IMR-90 (cell line): ENCODE results near the gene DYRK1A. TPM values are rescaled to one million over a fixed set of nuclear protein-coding genes. Genes with fewer than 3 reads are reported as not detected.

ENCODE experiments used
- ATAC-seq: fragments of 200-7000 bp; cut with Tn5 transposase; 2 replicates; pipeline ENCODE4 v1.9.1; 2020; ENCODE audit warnings: low read depth, mild to moderate bottlenecking, moderate library complexity
- BruUV-seq: library from RNA; stranded (reverse); fragments of 400-500 nt; replicated peaks from 2 replicates; lab custom pipeline; 2021; lab: Mats Ljungman, UMichigan
- CTCF ChIA-PET: fragments of 300-600 bp; formaldehyde crosslinking; extraction: SDS; loops from one replicate; lab custom pipeline; 2021; ENCODE audit warnings: antibody characterized with exemption; lab: Yijun Ruan, JAX
- POLR2A ChIA-PET: fragments of 300-600 bp; sonication (Branson Sonifier 250); formaldehyde crosslinking; loops from one replicate; lab custom pipeline; 2022; ENCODE audit warnings: antibody characterized with exemption; ENCODE audit not compliant: unreplicated experiment; lab: Charles Lee
- DNase-seq: peaks from one replicate; pipeline ENCODE4 v3.0.0; 2013
- H2AFZ ChIP-seq: replicated peaks from 2 replicates; pipeline ENCODE3; 2013; ENCODE audit warnings: low read length, mild to moderate bottlenecking; ENCODE audit not compliant: poor library complexity
- H2AK5ac ChIP-seq: 2 replicates; pipeline ENCODE4 v1.6.1; 2013; ENCODE audit warnings: low read depth, low read length, inconsistent platforms
- H2AK9ac ChIP-seq: replicated peaks from 2 replicates; pipeline ENCODE3; 2013; ENCODE audit warnings: mild to moderate bottlenecking, low read depth, low read length, moderate library complexity; ENCODE audit not compliant: poor library complexity
- H2BK120ac ChIP-seq: 2 replicates; pipeline ENCODE4 v1.6.1; 2013; ENCODE audit warnings: low read depth, low read length, inconsistent platforms
- H2BK15ac ChIP-seq: 3 replicates; pipeline ENCODE4 v1.6.1; 2013; ENCODE audit warnings: low read depth, low read length, inconsistent platforms
- H2BK20ac ChIP-seq: 2 replicates; pipeline ENCODE4 v1.6.1; 2013; ENCODE audit warnings: low read depth, mild to moderate bottlenecking, inconsistent platforms, low read length, moderate library complexity
- H2BK5ac ChIP-seq: 2 replicates; pipeline ENCODE4 v1.6.1; 2013; ENCODE audit warnings: mild to moderate bottlenecking, low read depth, low read length, inconsistent platforms; ENCODE audit not compliant: poor library complexity, severe bottlenecking
- H3K14ac ChIP-seq: replicated peaks from 2 replicates; pipeline ENCODE4 v1.6.1; 2013; ENCODE audit warnings: low read depth, low read length, inconsistent platforms
- H3K18ac ChIP-seq: 2 replicates; pipeline ENCODE4 v1.6.1; 2013; ENCODE audit warnings: low read depth, low read length, control low read depth
- H3K23ac ChIP-seq: 2 replicates; pipeline ENCODE4 v1.6.1; 2013; ENCODE audit warnings: low read depth, low read length, inconsistent platforms
- H3K27ac ChIP-seq: 2 replicates; pipeline ENCODE4 v1.5.1; 2013; ENCODE audit warnings: mild to moderate bottlenecking, control low read depth, low read length; ENCODE audit not compliant: insufficient read depth
- H3K27me3 ChIP-seq: 2 replicates; pipeline ENCODE4 v1.6.1; 2013; ENCODE audit warnings: low read length; ENCODE audit not compliant: control insufficient read depth, insufficient read depth
- H3K36me3 ChIP-seq: 2 replicates; pipeline ENCODE4 v1.6.1; 2013; ENCODE audit warnings: low read length, mixed read lengths; ENCODE audit not compliant: control insufficient read depth, insufficient read depth
- H3K4ac ChIP-seq: 2 replicates; pipeline ENCODE4 v1.6.1; 2013; ENCODE audit warnings: low read depth, low read length, inconsistent platforms
- H3K4me1 ChIP-seq: 2 replicates; pipeline ENCODE4 v1.6.1; 2013; ENCODE audit warnings: low read length, mixed read lengths; ENCODE audit not compliant: control insufficient read depth, insufficient read depth
- H3K4me2 ChIP-seq: 2 replicates; pipeline ENCODE4 v1.6.1; 2013; ENCODE audit warnings: low read depth, mild to moderate bottlenecking, control low read depth, low read length, moderate library complexity
- H3K4me3 ChIP-seq: 2 replicates; pipeline ENCODE4 v1.5.1; 2013; ENCODE audit warnings: low read depth, mild to moderate bottlenecking, control low read depth, low read length, moderate library complexity; ENCODE audit not compliant: insufficient read depth
- H3K56ac ChIP-seq: 2 replicates; pipeline ENCODE4 v1.6.1; 2013; ENCODE audit warnings: low read length, inconsistent platforms; ENCODE audit not compliant: insufficient read depth; ENCODE audit errors: extremely low read depth
- H3K79me1 ChIP-seq, 2 experiments: 2 replicates each; pipeline ENCODE4 v1.6.1; 2013; ENCODE audit warnings: low read length in 2 of 2, inconsistent platforms in 1 of 2, low read depth in 1 of 2
- H3K9ac ChIP-seq: 2 replicates; pipeline ENCODE4 v1.6.1; 2013; ENCODE audit warnings: low read depth, low read length, control low read depth
- H3K9me1 ChIP-seq: 2 replicates; pipeline ENCODE4 v1.6.1; 2013; ENCODE audit warnings: low read length, inconsistent platforms; ENCODE audit not compliant: insufficient read depth
- H3K9me3 ChIP-seq: 2 replicates; pipeline ENCODE4 v1.6.1; 2013; ENCODE audit warnings: low read length; ENCODE audit not compliant: control insufficient read depth, insufficient read depth
- H4K20me1 ChIP-seq: 2 replicates; pipeline ENCODE4 v1.6.1; 2013; ENCODE audit warnings: low read length, inconsistent platforms; ENCODE audit not compliant: insufficient read depth
- H4K5ac ChIP-seq: 2 replicates; pipeline ENCODE4 v1.6.1; 2013; ENCODE audit warnings: mild to moderate bottlenecking, low read depth, low read length, control low read depth
- H4K8ac ChIP-seq, 2 experiments: 2 replicates each; pipeline ENCODE4 v1.6.1; 2013; ENCODE audit warnings: low read depth in 2 of 2, low read length in 2 of 2, control low read depth in 1 of 2, inconsistent platforms in 1 of 2
- H4K91ac ChIP-seq: 2 replicates; pipeline ENCODE4 v1.6.1; 2013; ENCODE audit warnings: low read depth, low read length, inconsistent platforms; ENCODE audit not compliant: insufficient read depth
- NFE2L2 ChIP-seq: fragments of 150-350 bp; IDR thresholded peaks from 2 replicates; pipeline ENCODE4 v1.6.1; 2016; ENCODE audit warnings: low read depth, mild to moderate bottlenecking, low read length
- WGBS, 2 experiments: methylation state at CpG; one replicate each; pipeline versions ENCODE4 v1.1.5 to v1.1.7; 2013; ENCODE audit warnings: missing lambda C conversion rate in 2 of 2; ENCODE audit not compliant: insufficient read length in 1 of 2; ENCODE audit errors: extremely low coverage in 2 of 2; 5-methylcytosine and 5-hydroxymethylcytosine counted together
- dilution Hi-C: fragments of 300-500 bp; cut with HindIII; formaldehyde crosslinking; loops from one replicate; pipeline ENCODE4 v1.14.3; 2018; ENCODE audit warnings: low sequenced_read_pairs; ENCODE audit not compliant: unreplicated experiment
- in situ Hi-C: fragments of 300-500 bp; cut with MboI; formaldehyde crosslinking; loops from 3 replicates; pipeline ENCODE4 v1.14.3; 2019; ENCODE audit warnings: low sequenced_read_pairs, inconsistent platforms, mixed read lengths
- intact Hi-C: fragments of 100-400 bp; cut with micrococcal nuclease; formaldehyde crosslinking; loops from 2 replicates; pipeline ENCODE4 v1.10.0; 2022
- polyA plus RNA-seq, 3 experiments: library from polyadenylated mRNA; depleted of rRNA; stranded (reverse); fragments of >200 nt; gene quantifications; 2 replicates each; pipeline ENCODE4 v1.2.3, GENCODE V29; 2012; ENCODE audit warnings: low replicate concordance in 1 of 3
- total RNA-seq: library from RNA; depleted of rRNA; stranded (reverse); fragments of >200 nt; gene quantifications from 2 replicates; pipeline ENCODE4 v1.2.3, GENCODE V29; 2012

DYRK1A gene
- total and polyA plus RNA-seq, 2 of the 4 experiments (the other 2 are of a cell fraction), result 18.6 to 50.5 TPM

DNA sequence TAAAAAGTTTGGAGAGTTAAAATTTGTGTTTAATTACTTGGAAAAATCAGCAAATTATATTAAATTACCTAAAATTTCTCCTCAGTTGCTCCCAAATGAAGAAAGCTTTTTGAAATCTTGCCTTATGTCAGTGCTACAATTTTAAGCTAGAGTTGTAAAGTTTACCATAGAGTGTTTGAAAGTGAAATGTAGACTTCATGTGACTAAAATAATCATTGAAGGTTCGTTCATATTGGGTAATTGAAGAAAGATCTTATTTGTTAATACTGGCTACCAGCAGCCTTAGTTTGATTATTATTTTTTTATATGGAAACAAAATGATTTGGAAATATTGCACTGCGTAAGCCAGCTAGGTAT lies 4.4 kb downstream of the DYRK1A start:
- H3K4me3 ChIP-seq, result no peak overlapping the region
- H2BK5ac ChIP-seq, result no peak overlapping the region
- H3K9me1 ChIP-seq, result peaks cover 16% of the 10 kb centered on the region
- no peak overlapping the region for H3K4ac ChIP-seq
- no peak overlapping the region for H3K27ac ChIP-seq
- H3K4me1 ChIP-seq, result peaks cover 6% of the 10 kb centered on the region
- no TSS peak for BruUV-seq
- H2AK9ac ChIP-seq, result no peak overlapping the region
- H2AK5ac ChIP-seq, result no peak overlapping the region
- no peak overlapping the region for H2BK15ac ChIP-seq
- CTCF ChIA-PET, result interaction anchor here (0.6 to 0.7 kb wide), 3 partner anchors 51 to 277 kb away, joined by 3 to 4 read pairs (median 3); no protein-coding TSS in a partner anchor
- no peak overlapping the region for H4K5ac ChIP-seq
- peak overlapping the region; percentile 92; the same call in 1 of the 2 replicates for H3K4me2 ChIP-seq
- in situ Hi-C loops, result no loop called here
- no peak overlapping the region for H3K9ac ChIP-seq
- H4K8ac ChIP-seq, result no peak overlapping the region
- H3K36me3 ChIP-seq, result no peaks in the 10 kb centered on the region
- no peak overlapping the region for H2AFZ ChIP-seq
- no peak for DNase-seq
- no peak overlapping the region for H3K18ac ChIP-seq
- intact Hi-C loops, result loop anchor here (5.0 kb wide), 1 partner anchor 41 kb away; no protein-coding TSS in a partner anchor
- H3K14ac ChIP-seq, result no peak overlapping the region
- TF ChIP-seq NFE2L2, result no peak
- H3K79me1 ChIP-seq, result peaks cover 0 to 27% of the 10 kb centered on the region in 2 experiments; a peak in 2 of 4 replicates
- no peak overlapping the region for H3K56ac ChIP-seq
- WGBS, 2 experiments, result no CpG with 5 or more reads among the region's 2 CpGs
- dilution Hi-C loops, result no loop called here
- peaks cover 71% of the 10 kb centered on the region for H4K20me1 ChIP-seq
- no peaks in the 10 kb centered on the region for H3K27me3 ChIP-seq
- H3K9me3 ChIP-seq, result no peaks in the 10 kb centered on the region
- H2BK20ac ChIP-seq, result no peak overlapping the region
- no peak for ATAC-seq
- POLR2A ChIA-PET, result no interaction called here
- H3K23ac ChIP-seq, result no peak overlapping the region
- H2BK120ac ChIP-seq, result no peak overlapping the region
- H4K91ac ChIP-seq, result no peak overlapping the region
